Lower lobe of right lung (tissue), 2 donors: ENCODE data around the gene USP54. TPM values are rescaled to one million over a fixed set of nuclear protein-coding genes. Genes with fewer than 3 reads are reported as not detected.

Source experiments
- ATAC-seq, 2 donors: fragments of 200-7000 bp; cut with Tn5 transposase; one replicate each; pipeline ENCODE4 v1.9.1; 2020 to 2022; ENCODE audit warnings: mild to moderate bottlenecking in 2 of 2, moderate library complexity in 2 of 2
- DNase-seq: peaks from one replicate; pipeline ENCODE4 v3.0.0-alpha.2; 2020
- H3K27ac ChIP-seq: fragments of 200-600 bp; one replicate; pipeline ENCODE4 v1.8.0; 2022
- H3K27me3 ChIP-seq: fragments of 200-600 bp; one replicate; pipeline ENCODE4 v1.8.0; 2022; ENCODE audit warnings: low read depth
- H3K36me3 ChIP-seq: fragments of 200-600 bp; one replicate; pipeline ENCODE4 v1.8.0; 2022; ENCODE audit warnings: mild to moderate bottlenecking
- H3K4me1 ChIP-seq: fragments of 200-600 bp; one replicate; pipeline ENCODE4 v1.8.0; 2022
- H3K4me3 ChIP-seq: fragments of 200-600 bp; one replicate; pipeline ENCODE4 v1.8.0; 2022; ENCODE audit warnings: mild to moderate bottlenecking
- H3K9me3 ChIP-seq: fragments of 200-600 bp; one replicate; pipeline ENCODE4 v1.8.0; 2022
- CTCF ChIP-seq: fragments of 200-600 bp; IDR thresholded peaks from one replicate; pipeline ENCODE4 v1.8.0; 2022; ENCODE audit warnings: antibody characterized with exemption, mild to moderate bottlenecking
- intact Hi-C: fragments of 100-400 bp; cut with DNase I; formaldehyde crosslinking; loops from one replicate; pipeline ENCODE4 v1.11.0; 2022
- total RNA-seq: library from RNA; stranded (reverse); fragmentation: NEBNext Ultra II Directional; extraction: Animal tissue kit (Norgen Biotek cat#: 25700); gene quantifications from one replicate; pipeline ENCODE4 v1.2.1, GENCODE V29; 2021
- donor health status: DM: no; HTN: yes; CAD: no; lungs with severe emphysema.

USP54 gene
- total RNA-seq, 1 donor from 2014 or later, result 97.4 TPM

- DNase-seq, result no peak
These were observed 38.0 kb upstream of the USP54 start for GRCh38 chr10:73629165-73629564.

GRCh38 chr10:73628405-73628804, 37.3 kb upstream of the USP54 start:
- Histone ChIP-seq H3K27ac (no peak overlapping the region), H3K27me3 (no peaks in the 10 kb centered on the region), H3K9me3 (no peaks in the 10 kb centered on the region), H3K36me3 (no peaks in the 10 kb centered on the region), H3K4me3 (no peak overlapping the region), H3K4me1 (peaks cover 15% of the 10 kb centered on the region)
- ATAC-seq (no peak), DNase-seq (no peak)
- intact Hi-C loops, result no loop called here
- no peak for TF ChIP-seq CTCF

More at GRCh38 chr10:73629165-73629564, 38.0 kb upstream of the USP54 start:
- no peak overlapping the region for H3K27ac ChIP-seq
- H3K4me1 ChIP-seq, result peaks cover 15% of the 10 kb centered on the region
- H3K27me3 ChIP-seq, result no peaks in the 10 kb centered on the region
- intact Hi-C loops, result no loop called here
- H3K4me3 ChIP-seq, result no peak overlapping the region
- no peak for TF ChIP-seq CTCF
- no peak for ATAC-seq
- H3K36me3 ChIP-seq, result no peaks in the 10 kb centered on the region
- H3K9me3 ChIP-seq, result no peaks in the 10 kb centered on the region

- Histone ChIP-seq H3K4me1 (peaks cover 15% of the 10 kb centered on the region), H3K27me3 (no peaks in the 10 kb centered on the region), H3K27ac (no peak overlapping the region), H3K9me3 (no peaks in the 10 kb centered on the region), H3K36me3 (no peaks in the 10 kb centered on the region), H3K4me3 (no peak overlapping the region)
- ATAC-seq, result no peak
- DNase-seq, result no peak
- no peak for TF ChIP-seq CTCF
- intact Hi-C loops, result no loop called here
These were observed 36.2 kb upstream of the USP54 start for GRCh38 chr10:73627300-73627699.

GRCh38 chr10:73625884-73626752, 35.0 kb upstream of the USP54 start:
- peaks cover 15% of the 10 kb centered on the region for H3K4me1 ChIP-seq
- H3K27ac ChIP-seq, result peak overlapping the region; percentile 83
- H3K4me3 ChIP-seq, result peak overlapping the region; percentile 83
- peak; percentile 97 for DNase-seq
- intact Hi-C loops, result no loop called here
- no peaks in the 10 kb centered on the region for H3K36me3 ChIP-seq
- H3K27me3 ChIP-seq, result no peaks in the 10 kb centered on the region
- ATAC-seq, result peak; percentile 97 to 99
- no peaks in the 10 kb centered on the region for H3K9me3 ChIP-seq
- no peak for TF ChIP-seq CTCF

- TF ChIP-seq CTCF, result no peak
- no peak for DNase-seq
- intact Hi-C loops, result no loop called here
- peak; percentile 79 to 84 for ATAC-seq
- Histone ChIP-seq H3K36me3 (no peaks in the 10 kb centered on the region), H3K27ac (peak overlapping the region; percentile 83), H3K4me3 (peak overlapping the region; percentile 83), H3K4me1 (peaks cover 15% of the 10 kb centered on the region), H3K27me3 (no peaks in the 10 kb centered on the region), H3K9me3 (no peaks in the 10 kb centered on the region)
These were observed 34.1 kb upstream of the USP54 start for GRCh38 chr10:73625004-73625883.
